Thymus (tissue), 11 donors: ENCODE measurements around the gene RPL32. TPM values are rescaled to one million over a fixed set of nuclear protein-coding genes. Genes with fewer than 3 reads are reported as not detected.

Experiments
- DNase-seq, 9 donors: peaks; one replicate each; pipeline ENCODE4 v3.0.0-alpha.2; 2013; ENCODE audit warnings: low spot score in 9 of 9, low read depth in 6 of 9, missing footprints in 1 of 9
- H3K27ac ChIP-seq, 2 donors: one replicate each; pipeline ENCODE4 v1.5.1; 2013; ENCODE audit warnings: control low read depth in 1 of 2, low read depth in 1 of 2, low read length in 1 of 2, mild to moderate bottlenecking in 1 of 2, moderate library complexity in 1 of 2
- H3K27me3 ChIP-seq, 2 donors: one replicate each; pipeline ENCODE4 v1.5.1; 2013; ENCODE audit warnings: low read length in 1 of 2; ENCODE audit not compliant: control insufficient read depth in 2 of 2, insufficient read depth in 1 of 2
- H3K36me3 ChIP-seq, 2 donors: one replicate each; pipeline ENCODE4 v1.5.1; 2013; ENCODE audit warnings: low read length in 1 of 2, mild to moderate bottlenecking in 1 of 2, moderate library complexity in 1 of 2; ENCODE audit not compliant: control insufficient read depth in 2 of 2, insufficient read depth in 2 of 2
- H3K4me1 ChIP-seq, 2 donors: one replicate each; pipeline ENCODE4 v1.5.1; 2013; ENCODE audit warnings: low read length in 2 of 2; ENCODE audit not compliant: control insufficient read depth in 2 of 2, insufficient read depth in 2 of 2
- H3K4me3 ChIP-seq, 2 donors: one replicate each; pipeline ENCODE4 v1.5.1; 2013; ENCODE audit warnings: low read length in 2 of 2, control low read depth in 1 of 2, mild to moderate bottlenecking in 1 of 2
- H3K9me3 ChIP-seq, 2 donors: one replicate each; pipeline ENCODE4 v1.5.1; 2013; ENCODE audit warnings: low read length in 1 of 2, mild to moderate bottlenecking in 1 of 2; ENCODE audit not compliant: control insufficient read depth in 2 of 2, insufficient read depth in 1 of 2
- WGBS: extraction: QIAGEN DNeasy Blood & Tissue Kit; methylation state at CpG from one replicate; pipeline ENCODE4 v1.1.7; 2013; 5-methylcytosine and 5-hydroxymethylcytosine counted together
- polyA plus RNA-seq: library from polyadenylated mRNA; stranded (reverse); fragments of 200-250 nt; gene quantifications from one replicate; pipeline ENCODE4 v1.2.3, GENCODE V29; 2013
- total RNA-seq: library from RNA; stranded (reverse); fragments of 120-200 nt; gene quantifications from one replicate; pipeline ENCODE4 v1.2.4, GENCODE V29; 2013
- donor health status: healthy.

Gene RPL32
- total and polyA plus RNA-seq, 2 donors: 3,219 to 3,281 TPM

GRCh38 chr3:12810961-12811360 lies 30.4 kb downstream of the RPL32 start:
- no peak for DNase-seq
- peaks cover 7 to 14% of the 10 kb centered on the region in 2 donors for H3K4me1 ChIP-seq
- peaks cover 0 to 7% of the 10 kb centered on the region in 2 donors for H3K36me3 ChIP-seq
- WGBS: 85% methylated on average over 5 of the region's 5 CpGs
- H3K4me3 ChIP-seq: no peak overlapping the region
- peaks cover 0 to 3% of the 10 kb centered on the region in 2 donors for H3K27me3 ChIP-seq
- no peak overlapping the region for H3K27ac ChIP-seq
- H3K9me3 ChIP-seq: no peaks in the 10 kb centered on the region

GRCh38 chr3:12810013-12810780 lies 31.2 kb downstream of the RPL32 start:
- WGBS: 1% methylated on average over 50 of the region's 50 CpGs
- H3K9me3 ChIP-seq: no peaks in the 10 kb centered on the region
- H3K4me3 ChIP-seq: peak overlapping the region; percentile 41 to 74
- H3K27ac ChIP-seq: peak overlapping the region in 1 of 2 donors; percentile 52
- DNase-seq: peak; percentile 79 to 96 (median 91)
- H3K36me3 ChIP-seq: peaks cover 0 to 7% of the 10 kb centered on the region in 2 donors
- peaks cover 0 to 3% of the 10 kb centered on the region in 2 donors for H3K27me3 ChIP-seq
- peaks cover 7 to 14% of the 10 kb centered on the region in 2 donors for H3K4me1 ChIP-seq

- Histone ChIP-seq H3K27ac (no peak overlapping the region), H3K4me1 (peaks cover 7 to 14% of the 10 kb centered on the region in 2 donors), H3K27me3 (peaks cover 0 to 3% of the 10 kb centered on the region in 2 donors), H3K9me3 (no peaks in the 10 kb centered on the region), H3K4me3 (peak overlapping the region in 1 of 2 donors; percentile 41), H3K36me3 (peaks cover 0 to 7% of the 10 kb centered on the region in 2 donors)
- DNase-seq: no peak
- 96% methylated on average over 5 of the region's 5 CpGs for WGBS
Measured at GRCh38 chr3:12809435-12809834, 31.9 kb downstream of the RPL32 start.

- H3K9me3 ChIP-seq: no peaks in the 10 kb centered on the region
- 99% methylated on average over 3 of the region's 3 CpGs for WGBS
- H3K27ac ChIP-seq: no peak overlapping the region
- no peak for DNase-seq
- peaks cover 0 to 7% of the 10 kb centered on the region in 2 donors for H3K36me3 ChIP-seq
- peaks cover 7 to 14% of the 10 kb centered on the region in 2 donors for H3K4me1 ChIP-seq
- no peak overlapping the region for H3K4me3 ChIP-seq
- peaks cover 0 to 3% of the 10 kb centered on the region in 2 donors for H3K27me3 ChIP-seq
Measured at GRCh38 chr3:12809001-12809400, 32.4 kb downstream of the RPL32 start.

GRCh38 chr3:12808587-12808986 lies 32.8 kb downstream of the RPL32 start:
- H3K4me1 ChIP-seq: peaks cover 7 to 14% of the 10 kb centered on the region in 2 donors
- no peak overlapping the region for H3K27ac ChIP-seq
- no peak for DNase-seq
- peaks cover 0 to 7% of the 10 kb centered on the region in 2 donors for H3K36me3 ChIP-seq
- H3K27me3 ChIP-seq: peaks cover 0 to 3% of the 10 kb centered on the region in 2 donors
- WGBS: 88% methylated on average over 2 of the region's 2 CpGs
- no peaks in the 10 kb centered on the region for H3K9me3 ChIP-seq
- H3K4me3 ChIP-seq: no peak overlapping the region

- DNase-seq: no peak
- Histone ChIP-seq H3K9me3 (no peaks in the 10 kb centered on the region), H3K4me1 (peaks cover 7 to 14% of the 10 kb centered on the region in 2 donors), H3K36me3 (peaks cover 0 to 7% of the 10 kb centered on the region in 2 donors), H3K27ac (no peak overlapping the region), H3K4me3 (no peak overlapping the region), H3K27me3 (peaks cover 0 to 3% of the 10 kb centered on the region in 2 donors)
- 98% methylated on average over 7 of the region's 7 CpGs for WGBS
Measured at GRCh38 chr3:12807601-12808359, 33.6 kb downstream of the RPL32 start.

- Histone ChIP-seq H3K4me1 (peaks cover 7 to 14% of the 10 kb centered on the region in 2 donors), H3K27me3 (peaks cover 0 to 3% of the 10 kb centered on the region in 2 donors), H3K9me3 (no peaks in the 10 kb centered on the region), H3K36me3 (peaks cover 0 to 7% of the 10 kb centered on the region in 2 donors), H3K4me3 (no peak overlapping the region), H3K27ac (no peak overlapping the region)
- whole genome bisulfite sequencing: 99% methylated on average over 9 of the region's 9 CpGs
- no peak for DNase-seq
Measured at GRCh38 chr3:12807066-12807465, 34.3 kb downstream of the RPL32 start.

GRCh38 chr3:12803371-12803770 lies 38.0 kb downstream of the RPL32 start:
- Histone ChIP-seq H3K27me3 (no peaks in the 10 kb centered on the region), H3K36me3 (peaks cover 0 to 7% of the 10 kb centered on the region in 2 donors), H3K9me3 (no peaks in the 10 kb centered on the region), H3K4me3 (no peak overlapping the region), H3K4me1 (no peaks in the 10 kb centered on the region), H3K27ac (no peak overlapping the region)
- WGBS: 98% methylated on average over 12 of the region's 12 CpGs
- no peak for DNase-seq
